Cardiac muscle cell (in vitro differentiated cells and primary cell): ENCODE results near the gene SCD. TPM values are rescaled to one million over a fixed set of nuclear protein-coding genes. Genes with fewer than 3 reads are reported as not detected.
A peak's percentile ranks its signal among the peaks of the same experiment; 100 is the strongest.

Experiments
- DNase-seq, 2 donors: peaks; one replicate each; pipeline versions ENCODE4 v3.0.0 to v3.0.0-alpha.2; 2010 to 2017; ENCODE audit warnings: low read depth in 1 of 2, low spot score in 1 of 2
- H3K27ac ChIP-seq: fragments of 200-600 bp; sonication (generic); 2 replicates; pipeline ENCODE4 v1.5.1; 2016
- H3K27me3 ChIP-seq: fragments of 200-600 bp; sonication (generic); 2 replicates; pipeline ENCODE4 v1.6.0; 2016; ENCODE audit warnings: control low read depth
- H3K36me3 ChIP-seq: fragments of 200-600 bp; sonication (generic); 2 replicates; pipeline ENCODE4 v1.5.1; 2016; ENCODE audit warnings: control low read depth
- H3K4me1 ChIP-seq: fragments of 200-600 bp; sonication (generic); 2 replicates; pipeline ENCODE4 v1.8.1; 2017; ENCODE audit warnings: low read depth, mild to moderate bottlenecking, mixed run types
- H3K4me3 ChIP-seq: fragments of 200-600 bp; sonication (generic); 2 replicates; pipeline ENCODE4 v1.5.1; 2016; ENCODE audit warnings: mild to moderate bottlenecking
- H3K9me3 ChIP-seq: fragments of 200-600 bp; sonication (generic); 2 replicates; pipeline ENCODE4 v1.5.1; 2017; ENCODE audit warnings: low read depth, mild to moderate bottlenecking, control low read depth
- CTCF ChIP-seq: IDR thresholded peaks from 2 replicates; pipeline ENCODE4 v1.5.1; 2012; ENCODE audit warnings: low read depth, mild to moderate bottlenecking, low read length
- polyA plus RNA-seq: library from polyadenylated mRNA; unstranded; fragments of >200 nt; fragmentation: Nextera tagmentation; extraction: Ambion mirVana; gene quantifications from 2 replicates; pipeline ENCODE4 v1.2.1, GENCODE V29; 2016
- total RNA-seq: library from RNA; depleted of rRNA; stranded (reverse); fragments of >200 nt; gene quantifications from 2 replicates; pipeline ENCODE4 v1.2.3, GENCODE V29; 2016

SCD gene
- total and polyA plus RNA-seq, 2 experiments from 2014 or later: 149 to 246 TPM

- Histone ChIP-seq H3K4me3 (no peak overlapping the region), H3K27me3 (peaks cover 29% of the 10 kb centered on the region), H3K36me3 (no peaks in the 10 kb centered on the region), H3K4me1 (no peaks in the 10 kb centered on the region), H3K9me3 (no peaks in the 10 kb centered on the region), H3K27ac (no peak overlapping the region)
- peak in 1 of 2 donors; percentile 53 for DNase-seq
- no peak for TF ChIP-seq CTCF
Observed at GRCh38 chr10:100307684-100308083, 39.3 kb upstream of the SCD start.

- Histone ChIP-seq H3K36me3 (no peaks in the 10 kb centered on the region), H3K27me3 (peaks cover 45% of the 10 kb centered on the region), H3K9me3 (no peaks in the 10 kb centered on the region), H3K4me3 (no peak overlapping the region), H3K27ac (no peak overlapping the region), H3K4me1 (no peaks in the 10 kb centered on the region)
- TF ChIP-seq CTCF: no peak
- no peak for DNase-seq
Observed at GRCh38 chr10:100311298-100311697, 35.7 kb upstream of the SCD start.

- no peak overlapping the region for H3K27ac ChIP-seq
- H3K36me3 ChIP-seq: no peaks in the 10 kb centered on the region
- no peak for DNase-seq
- H3K9me3 ChIP-seq: no peaks in the 10 kb centered on the region
- peaks cover 48% of the 10 kb centered on the region for H3K27me3 ChIP-seq
- no peaks in the 10 kb centered on the region for H3K4me1 ChIP-seq
- no peak for TF ChIP-seq CTCF
- no peak overlapping the region for H3K4me3 ChIP-seq
Observed at GRCh38 chr10:100315615-100316014, 31.4 kb upstream of the SCD start.

GRCh38 chr10:100318207-100318606 lies 28.8 kb upstream of the SCD start:
- no peaks in the 10 kb centered on the region for H3K9me3 ChIP-seq
- H3K4me3 ChIP-seq: no peak overlapping the region
- H3K4me1 ChIP-seq: no peaks in the 10 kb centered on the region
- no peaks in the 10 kb centered on the region for H3K36me3 ChIP-seq
- peaks cover 38% of the 10 kb centered on the region for H3K27me3 ChIP-seq
- no peak for TF ChIP-seq CTCF
- no peak for DNase-seq
- no peak overlapping the region for H3K27ac ChIP-seq

GRCh38 chr10:100319707-100320402 lies 27.2 kb upstream of the SCD start:
- DNase-seq: no peak
- H3K9me3 ChIP-seq: no peaks in the 10 kb centered on the region

More at GRCh38 chr10:100319707-100320402, 27.2 kb upstream of the SCD start:
- no peaks in the 10 kb centered on the region for H3K4me1 ChIP-seq
- no peaks in the 10 kb centered on the region for H3K36me3 ChIP-seq
- no peak for TF ChIP-seq CTCF
- H3K4me3 ChIP-seq: no peak overlapping the region
- peaks cover 23% of the 10 kb centered on the region for H3K27me3 ChIP-seq
- H3K27ac ChIP-seq: no peak overlapping the region
